ENCODE measurements around the gene CXCR5.

Gene CXCR5

GRCh38 chr11:118893662-118894061, 10.0 kb downstream of the CXCR5 start:
- DNase-seq (ENCODE audit: insufficient read length, low spot score) = no peak
- no peak for FAIRE-seq
- no peak for TF ChIP-seq CTCF (IDR thresholded peaks at IDR 0.05; ENCODE audit: insufficient read depth, missing control alignments)

GRCh38 chr11:118894192-118894591, 10.5 kb downstream of the CXCR5 start:
- FAIRE-seq (no peak), DNase-seq (ENCODE audit: insufficient read length, low spot score) (no peak)
- no peak for TF ChIP-seq CTCF (IDR thresholded peaks at IDR 0.05; ENCODE audit: insufficient read depth, missing control alignments)

- FAIRE-seq = no peak
- DNase-seq (ENCODE audit: insufficient read length, low spot score) = no peak
Measured at GRCh38 chr11:118895093-118896039, 11.7 kb downstream of the CXCR5 start.

GRCh38 chr11:118896472-118896913, 12.8 kb downstream of the CXCR5 start:
- TF ChIP-seq CTCF (IDR thresholded peaks at IDR 0.05; ENCODE audit: insufficient read depth, missing control alignments) = no peak
- FAIRE-seq = no peak
- no peak for DNase-seq (ENCODE audit: insufficient read length, low spot score)

More at GRCh38 chr11:118895093-118896039, 11.7 kb downstream of the CXCR5 start:
- no peak for TF ChIP-seq CTCF (IDR thresholded peaks at IDR 0.05; ENCODE audit: insufficient read depth, missing control alignments)

- DNase-seq (ENCODE audit: insufficient read length, low spot score) (no peak), FAIRE-seq (no peak)
- TF ChIP-seq CTCF (IDR thresholded peaks at IDR 0.05; ENCODE audit: insufficient read depth, missing control alignments) = no peak
Measured at GRCh38 chr11:118896921-118897591, 13.4 kb downstream of the CXCR5 start.

- no peak for FAIRE-seq
Measured at GRCh38 chr11:118897721-118898310, 14.1 kb downstream of the CXCR5 start.

More at GRCh38 chr11:118897721-118898310, 14.1 kb downstream of the CXCR5 start:
- TF ChIP-seq CTCF (IDR thresholded peaks at IDR 0.05; ENCODE audit: insufficient read depth, missing control alignments) = no peak
- DNase-seq (ENCODE audit: insufficient read length, low spot score) = no peak

Data from D721Med (cell line).